Activated CD8-positive, alpha-beta memory T cell treated with anti-CD3 and anti-CD28 coated beads for 1 hour (primary cell): ENCODE measurements around the gene MRPL33.
"Not testable (repeated sequence)": the region's sequence is repeated elsewhere in the genome, so short reads cannot be mapped to it uniquely, and the experiment has no call there.

Source experiments
- DNase-seq, 2 donors: peaks; one replicate each; pipeline ENCODE4 v3.0.0-alpha.2; 2020; ENCODE audit warnings: low read depth in 1 of 2; ENCODE audit errors: extremely low read depth in 1 of 2

The MRPL33 gene

GRCh38 chr2:27739058-27739373 lies 32.5 kb upstream of the MRPL33 start:
- DNase-seq: no peak

- DNase-seq: no peak
These were observed 29.8 kb upstream of the MRPL33 start for GRCh38 chr2:27741673-27742072.

GRCh38 chr2:27742571-27742970 lies 28.9 kb upstream of the MRPL33 start:
- DNase-seq: no peak

- not testable (repeated sequence) for DNase-seq
These were observed 26.0 kb upstream of the MRPL33 start for GRCh38 chr2:27745494-27745893.

GRCh38 chr2:27746325-27746724 lies 25.2 kb upstream of the MRPL33 start:
- DNase-seq: no peak

- DNase-seq: no peak
These were observed 23.6 kb upstream of the MRPL33 start for GRCh38 chr2:27747827-27748352.

GRCh38 chr2:27748803-27749554 lies 22.5 kb upstream of the MRPL33 start:
- not testable (repeated sequence) for DNase-seq

- no peak for DNase-seq
These were observed 20.1 kb upstream of the MRPL33 start for GRCh38 chr2:27751377-27751776.

GRCh38 chr2:27752551-27753237 lies 18.8 kb upstream of the MRPL33 start:
- no peak for DNase-seq

GRCh38 chr2:27754138-27754588 lies 17.4 kb upstream of the MRPL33 start:
- DNase-seq: peak in 1 of 2 donors; percentile 49

- no peak for DNase-seq
These were observed 16.7 kb upstream of the MRPL33 start for GRCh38 chr2:27754831-27755230.

GRCh38 chr2:27756091-27756490 lies 15.4 kb upstream of the MRPL33 start:
- no peak for DNase-seq

GRCh38 chr2:27756544-27757498 lies 14.7 kb upstream of the MRPL33 start:
- no peak for DNase-seq

- no peak for DNase-seq
These were observed 8.3 kb upstream of the MRPL33 start for GRCh38 chr2:27762951-27763906.

GRCh38 chr2:27763907-27764267 lies 7.6 kb upstream of the MRPL33 start:
- no peak for DNase-seq

- DNase-seq: not testable (repeated sequence)
These were observed 7.0 kb upstream of the MRPL33 start for GRCh38 chr2:27764526-27764925.

GRCh38 chr2:27765621-27766286 lies 5.8 kb upstream of the MRPL33 start:
- peak in 1 of 2 donors; percentile 39 for DNase-seq

- DNase-seq: no peak
These were observed 5.2 kb upstream of the MRPL33 start for GRCh38 chr2:27766287-27766661.

GRCh38 chr2:27771202-27771547 lies 344 bp upstream of the MRPL33 start:
- no peak for DNase-seq

GRCh38 chr2:27772804-27773203 lies 1.3 kb downstream of the MRPL33 start:
- no peak for DNase-seq
